ENCODE results near the gene TRPM2.

Gene TRPM2

DNA sequence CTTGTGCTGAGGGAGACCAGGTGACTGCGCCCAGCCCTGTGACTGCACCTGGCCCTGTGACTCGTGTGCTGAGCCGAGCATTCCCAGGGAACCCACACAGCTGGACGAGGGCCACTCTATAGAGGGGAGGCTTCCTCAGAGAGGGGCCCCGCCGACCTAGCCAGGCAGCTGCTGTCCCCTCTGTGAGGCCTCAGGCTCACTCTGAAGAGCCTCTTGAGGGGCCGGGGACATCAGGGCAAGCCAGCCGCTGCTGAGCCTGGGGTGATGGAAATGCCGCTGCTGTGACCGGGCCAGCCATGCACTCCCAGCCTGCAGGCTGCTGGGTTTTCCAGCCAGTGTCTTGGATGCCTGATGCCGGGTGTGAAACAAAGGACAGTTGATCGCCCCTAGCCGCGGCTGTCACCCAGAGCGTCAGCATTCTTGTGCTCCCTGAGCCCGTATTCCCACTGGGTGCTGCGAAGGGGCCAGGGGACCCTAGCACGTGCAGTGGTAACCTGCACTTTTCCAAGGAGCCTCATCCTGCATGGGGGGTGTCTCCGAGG lies 36.1 kb upstream of the TRPM2 start:
- no peak overlapping the region for H3K4me3 ChIP-seq (ENCODE audit: low read depth, low read length)
- TF ChIP-seq CTCF (IDR thresholded peaks at IDR 0.05; ENCODE audit: borderline replicate concordance, insufficient read depth, low read depth, low read length) = no peak

- no peak for TF ChIP-seq CTCF (IDR thresholded peaks at IDR 0.05; ENCODE audit: borderline replicate concordance, insufficient read depth, low read depth, low read length)
- H3K4me3 ChIP-seq (ENCODE audit: low read depth, low read length) = no peak overlapping the region
These were observed 35.5 kb upstream of the TRPM2 start for GRCh38 chr21:44317871-44318270.

GRCh38 chr21:44318489-44319285 lies 34.7 kb upstream of the TRPM2 start:
- no peak overlapping the region for H3K4me3 ChIP-seq (ENCODE audit: low read depth, low read length)
- no peak for TF ChIP-seq CTCF (IDR thresholded peaks at IDR 0.05; ENCODE audit: borderline replicate concordance, insufficient read depth, low read depth, low read length)

DNA sequence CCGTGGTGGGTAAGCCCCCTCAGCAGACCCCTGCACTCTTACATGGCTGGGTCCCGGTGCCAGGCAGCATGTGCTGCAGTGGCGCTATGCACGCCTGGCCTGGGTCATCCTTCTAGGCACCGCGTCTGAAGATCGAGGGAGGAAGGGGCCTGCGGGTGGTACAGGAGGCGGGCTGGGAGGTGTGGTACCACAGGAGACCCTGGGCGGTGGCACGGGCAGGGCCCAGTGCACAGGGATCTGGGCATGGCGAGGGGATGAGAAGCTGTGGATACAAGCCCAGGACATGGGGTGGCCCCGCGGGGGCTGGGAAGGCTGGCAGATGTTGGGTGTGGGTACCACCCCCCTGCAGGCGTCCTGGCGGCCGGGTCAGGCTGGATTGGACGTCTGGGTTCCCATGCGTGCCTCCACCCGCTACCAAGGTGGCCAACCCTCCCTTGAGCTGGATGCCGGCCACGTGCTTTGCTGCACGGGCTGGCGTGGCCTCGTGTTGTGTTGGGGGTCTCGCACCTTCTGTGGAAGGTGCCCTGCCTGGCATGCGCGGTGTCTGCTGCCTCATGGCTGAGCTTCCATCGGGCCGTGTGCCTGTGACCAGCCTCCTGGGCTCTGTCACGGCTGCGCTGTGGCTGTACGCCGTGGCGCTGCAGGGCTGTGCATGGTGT lies 33.9 kb upstream of the TRPM2 start:
- H3K4me3 ChIP-seq (ENCODE audit: low read depth, low read length) = no peak overlapping the region
- no peak for TF ChIP-seq CTCF (IDR thresholded peaks at IDR 0.05; ENCODE audit: borderline replicate concordance, insufficient read depth, low read depth, low read length)

- TF ChIP-seq CTCF (IDR thresholded peaks at IDR 0.05; ENCODE audit: borderline replicate concordance, insufficient read depth, low read depth, low read length) = no peak
- no peak overlapping the region for H3K4me3 ChIP-seq (ENCODE audit: low read depth, low read length)
These were observed 32.6 kb upstream of the TRPM2 start for GRCh38 chr21:44320847-44321246.

DNA sequence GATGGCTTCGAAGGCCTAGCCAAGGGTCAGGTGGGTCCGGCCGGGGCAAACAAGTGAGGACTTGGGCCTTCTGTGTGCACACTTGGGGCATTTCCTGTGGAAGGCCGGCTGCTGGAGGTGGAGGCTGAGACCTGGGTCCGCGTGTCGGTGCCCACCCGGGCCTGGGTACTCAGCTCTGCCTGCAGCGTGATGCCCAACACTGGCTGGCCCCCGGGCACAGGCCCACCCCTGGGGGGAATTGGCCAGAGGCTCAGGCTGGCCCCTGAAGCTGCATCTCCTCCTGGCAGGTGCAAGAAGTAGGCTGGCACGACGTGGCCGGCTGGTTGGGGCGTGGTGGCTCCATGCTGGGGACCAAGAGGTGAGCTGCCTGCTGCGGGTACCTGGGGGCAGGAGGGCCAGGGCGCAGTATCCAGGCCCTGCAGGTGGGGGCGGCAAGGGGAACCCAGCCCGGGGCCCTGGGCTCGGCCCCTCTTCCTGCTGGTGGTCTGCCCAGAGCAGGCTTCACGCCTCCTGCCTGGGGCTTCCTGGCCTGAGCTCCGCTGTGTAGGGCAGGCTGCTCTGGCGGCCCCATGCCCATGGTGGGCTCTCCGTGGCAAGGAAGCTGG lies 31.5 kb upstream of the TRPM2 start:
- H3K4me3 ChIP-seq (ENCODE audit: low read depth, low read length) = no peak overlapping the region
- no peak for TF ChIP-seq CTCF (IDR thresholded peaks at IDR 0.05; ENCODE audit: borderline replicate concordance, insufficient read depth, low read depth, low read length)

All from GM12875 (cell line).